Coronary artery (tissue), 2 donors: ENCODE data around the gene CFAP61.
A peak's percentile ranks its signal among the peaks of the same experiment; 100 is the strongest.

Source experiments
- DNase-seq: peaks from one replicate; pipeline ENCODE4 v3.0.0-alpha.2; 2017; ENCODE audit warnings: low spot score
- H3K27ac ChIP-seq, 2 donors: fragments of 200-600 bp; sonication (generic); one replicate each; pipeline ENCODE4 v1.5.1; 2016 to 2019
- H3K4me3 ChIP-seq: fragments of 200-600 bp; sonication (generic); 2 replicates; pipeline ENCODE4 v1.5.1; 2016; ENCODE audit warnings: mild to moderate bottlenecking, moderate library complexity
- TF ChIP-seq, protein P1 (sequence below): fragments of 200-600 bp; sonication (generic); IDR thresholded peaks from one replicate; pipeline ENCODE4 v1.5.1; 2019; ENCODE audit warnings: antibody characterized with exemption

The CFAP61 gene

GRCh38 chr20:20312562-20312961, 260.2 kb downstream of the CFAP61 start:
- no peak overlapping the region for H3K4me3 ChIP-seq
- H3K27ac ChIP-seq = no peak overlapping the region
- TF ChIP-seq, protein P1, sequence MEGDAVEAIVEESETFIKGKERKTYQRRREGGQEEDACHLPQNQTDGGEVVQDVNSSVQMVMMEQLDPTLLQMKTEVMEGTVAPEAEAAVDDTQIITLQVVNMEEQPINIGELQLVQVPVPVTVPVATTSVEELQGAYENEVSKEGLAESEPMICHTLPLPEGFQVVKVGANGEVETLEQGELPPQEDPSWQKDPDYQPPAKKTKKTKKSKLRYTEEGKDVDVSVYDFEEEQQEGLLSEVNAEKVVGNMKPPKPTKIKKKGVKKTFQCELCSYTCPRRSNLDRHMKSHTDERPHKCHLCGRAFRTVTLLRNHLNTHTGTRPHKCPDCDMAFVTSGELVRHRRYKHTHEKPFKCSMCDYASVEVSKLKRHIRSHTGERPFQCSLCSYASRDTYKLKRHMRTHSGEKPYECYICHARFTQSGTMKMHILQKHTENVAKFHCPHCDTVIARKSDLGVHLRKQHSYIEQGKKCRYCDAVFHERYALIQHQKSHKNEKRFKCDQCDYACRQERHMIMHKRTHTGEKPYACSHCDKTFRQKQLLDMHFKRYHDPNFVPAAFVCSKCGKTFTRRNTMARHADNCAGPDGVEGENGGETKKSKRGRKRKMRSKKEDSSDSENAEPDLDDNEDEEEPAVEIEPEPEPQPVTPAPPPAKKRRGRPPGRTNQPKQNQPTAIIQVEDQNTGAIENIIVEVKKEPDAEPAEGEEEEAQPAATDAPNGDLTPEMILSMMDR = no peak
- DNase-seq = no peak

DNA sequence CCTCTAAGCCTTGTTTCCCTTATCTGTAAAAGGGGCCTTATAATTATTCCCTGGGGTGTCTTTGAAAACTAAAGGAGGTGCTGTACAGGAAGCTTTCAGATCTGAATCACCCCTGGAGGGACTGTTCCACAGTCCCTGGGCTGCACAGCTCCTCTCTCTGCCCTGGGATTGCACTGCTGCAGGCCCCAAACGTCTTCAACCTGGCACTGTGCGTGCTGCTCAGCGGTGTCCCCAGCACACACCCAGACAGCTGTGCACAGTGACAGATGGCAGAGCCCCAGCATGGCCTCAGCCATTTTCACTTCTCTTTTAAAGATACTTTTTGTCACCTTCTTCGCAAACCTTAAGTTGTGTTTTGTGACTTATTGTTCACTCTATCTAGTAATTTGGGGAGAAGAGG, 264.9 kb downstream of the CFAP61 start:
- Histone ChIP-seq H3K4me3 (no peak overlapping the region), H3K27ac (no peak overlapping the region)
- TF ChIP-seq, protein P1 = no peak
- DNase-seq = no peak

DNA sequence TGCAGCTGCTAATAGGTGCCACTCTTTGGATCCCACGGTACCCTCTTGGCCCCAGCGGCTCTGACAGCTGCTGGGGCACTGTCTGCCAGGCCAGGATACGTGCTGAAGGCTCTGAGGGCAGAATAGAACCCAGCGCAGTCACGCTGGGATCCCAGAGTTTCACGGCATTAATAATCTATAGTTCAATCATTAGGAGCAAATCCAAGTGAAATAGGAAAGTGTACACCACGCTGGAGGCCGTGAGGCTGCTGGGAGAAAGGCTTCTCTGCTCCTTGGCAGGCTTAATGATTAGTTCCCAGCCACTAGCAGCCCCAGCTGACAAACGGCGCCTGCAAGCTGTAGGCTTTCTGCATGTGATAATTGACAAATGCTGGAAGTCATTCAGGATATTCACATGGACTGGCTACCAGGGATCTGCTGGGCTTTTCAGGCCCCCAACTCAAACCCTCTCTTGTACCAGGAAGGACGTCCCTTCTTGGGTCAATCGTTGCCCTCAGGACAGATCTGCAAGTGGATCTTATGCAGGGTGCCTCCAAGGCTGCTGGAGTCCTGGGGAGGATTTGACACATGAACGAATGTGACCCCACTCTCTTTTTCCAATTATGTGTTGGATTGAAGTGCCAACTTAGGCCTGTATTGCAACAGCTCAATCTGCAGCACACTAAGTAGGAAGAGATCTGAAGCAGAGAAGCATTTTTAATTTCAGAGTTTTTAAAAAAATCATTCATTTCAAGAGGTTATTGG, 265.5 kb downstream of the CFAP61 start:
- DNase-seq = no peak
- TF ChIP-seq, protein P1 = no peak
- no peak overlapping the region for H3K27ac ChIP-seq
- no peak overlapping the region for H3K4me3 ChIP-seq

- TF ChIP-seq, protein P1 = no peak
- no peak for DNase-seq
- Histone ChIP-seq H3K27ac (peak overlapping the region in 1 of 2 donors; percentile 34), H3K4me3 (no peak overlapping the region)
Observed at GRCh38 chr20:20318365-20319161, 266.2 kb downstream of the CFAP61 start.

DNA sequence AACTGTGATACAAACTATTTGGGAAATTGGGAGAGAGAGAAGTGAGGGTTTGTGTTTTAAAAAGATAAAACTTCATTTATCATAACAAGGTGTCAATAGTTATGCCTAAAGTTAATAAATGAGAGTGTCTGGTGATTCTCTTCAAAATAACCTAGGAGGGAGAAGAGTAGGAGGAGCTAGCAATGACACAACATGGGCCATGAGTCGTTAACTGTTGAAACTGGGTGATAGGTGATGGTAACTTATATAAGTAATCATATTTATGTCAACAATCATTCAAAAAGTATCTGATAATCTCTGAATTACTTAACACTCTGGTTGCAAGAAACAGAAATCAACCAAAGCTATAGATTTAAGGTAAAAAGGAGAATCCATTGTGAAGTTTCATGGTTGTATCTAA, 268.8 kb downstream of the CFAP61 start:
- Histone ChIP-seq H3K27ac (no peak overlapping the region), H3K4me3 (no peak overlapping the region)
- no peak for DNase-seq
- TF ChIP-seq, protein P1 = no peak

DNA sequence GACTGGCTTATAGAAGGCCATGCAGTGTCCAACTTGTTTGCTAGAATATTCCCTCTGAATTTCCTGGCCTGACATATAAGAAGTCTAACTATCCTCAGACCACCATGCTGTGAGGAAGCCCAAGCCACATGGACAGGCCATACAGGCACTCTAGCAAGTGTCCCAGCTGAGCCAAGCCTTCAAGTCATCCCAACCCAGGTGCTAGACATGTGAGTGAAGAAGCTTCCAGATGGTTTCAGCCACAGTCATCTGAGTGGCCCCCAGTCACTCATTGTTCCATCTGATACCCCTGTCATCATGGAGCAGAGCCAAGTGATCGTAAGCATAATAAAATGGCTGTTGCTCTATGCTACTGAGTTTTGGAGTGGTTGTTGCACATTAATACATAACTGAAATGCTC, 269.6 kb downstream of the CFAP61 start:
- TF ChIP-seq, protein P1 = no peak
- DNase-seq = no peak
- Histone ChIP-seq H3K4me3 (no peak overlapping the region), H3K27ac (no peak overlapping the region)
